Thymus (tissue), 14 donors: ENCODE results near the gene EML6. TPM values are rescaled to one million over a fixed set of nuclear protein-coding genes. Genes with fewer than 3 reads are reported as not detected.
A peak's percentile ranks its signal among the peaks of the same experiment; 100 is the strongest.

Experiments used
- DNase-seq, 9 donors: peaks; one replicate each; pipeline ENCODE4 v3.0.0-alpha.2; 2013; ENCODE audit warnings: low spot score in 9 of 9, low read depth in 6 of 9, missing footprints in 1 of 9
- H3K27ac ChIP-seq, 2 donors: one replicate each; pipeline ENCODE4 v1.5.1; 2013; ENCODE audit warnings: control low read depth in 1 of 2, low read depth in 1 of 2, low read length in 1 of 2, mild to moderate bottlenecking in 1 of 2, moderate library complexity in 1 of 2
- H3K27me3 ChIP-seq, 2 donors: one replicate each; pipeline ENCODE4 v1.5.1; 2013; ENCODE audit warnings: low read length in 1 of 2; ENCODE audit not compliant: control insufficient read depth in 2 of 2, insufficient read depth in 1 of 2
- H3K36me3 ChIP-seq, 2 donors: one replicate each; pipeline ENCODE4 v1.5.1; 2013; ENCODE audit warnings: low read length in 1 of 2, mild to moderate bottlenecking in 1 of 2, moderate library complexity in 1 of 2; ENCODE audit not compliant: control insufficient read depth in 2 of 2, insufficient read depth in 2 of 2
- H3K4me1 ChIP-seq, 2 donors: one replicate each; pipeline ENCODE4 v1.5.1; 2013; ENCODE audit warnings: low read length in 2 of 2; ENCODE audit not compliant: control insufficient read depth in 2 of 2, insufficient read depth in 2 of 2
- H3K4me3 ChIP-seq, 2 donors: one replicate each; pipeline ENCODE4 v1.5.1; 2013; ENCODE audit warnings: low read length in 2 of 2, control low read depth in 1 of 2, mild to moderate bottlenecking in 1 of 2
- H3K9me3 ChIP-seq, 2 donors: one replicate each; pipeline ENCODE4 v1.5.1; 2013; ENCODE audit warnings: low read length in 1 of 2, mild to moderate bottlenecking in 1 of 2; ENCODE audit not compliant: control insufficient read depth in 2 of 2, insufficient read depth in 1 of 2
- WGBS: extraction: QIAGEN DNeasy Blood & Tissue Kit; methylation state at CpG from one replicate; pipeline ENCODE4 v1.1.7; 2013; 5-methylcytosine and 5-hydroxymethylcytosine counted together
- long read RNA-seq, 10 donors: transcript quantifications; one replicate each; lab custom pipeline, GENCODE V29; 2026
- polyA plus RNA-seq: library from polyadenylated mRNA; stranded (reverse); fragments of 200-250 nt; gene quantifications from one replicate; pipeline ENCODE4 v1.2.3, GENCODE V29; 2013
- total RNA-seq: library from RNA; stranded (reverse); fragments of 120-200 nt; gene quantifications from one replicate; pipeline ENCODE4 v1.2.4, GENCODE V29; 2013
- donor health status: healthy.

EML6 gene
- total RNA-seq: 1.2 TPM
- 3.4 TPM for polyA plus RNA-seq
- long read RNA-seq, donor 1: 0 reads
- long read RNA-seq, donor 2: 0 reads
- long read RNA-seq, donor 3: 0 reads
- long read RNA-seq, donor 4: 0 reads
- long read RNA-seq, donor 5: 0 reads
- long read RNA-seq, donor 6: 0 reads
- long read RNA-seq, donor 7, partial matches to known transcripts: 0 of 1 reads
- long read RNA-seq, donor 7, other reads (novel, unspliced or antisense): 0 of 1 reads
- long read RNA-seq, donor 8: 0 reads
- long read RNA-seq, donor 9: 0 reads
- long read RNA-seq, donor 10: 0 reads

GRCh38 chr2:54723131-54723995 lies at the start of gene EML6:
Gene EML6 (plus strand): TSS chr2:54723662. CDS start chr2:54725062, 1,400 bp downstream.
- Histone ChIP-seq H3K4me3 (peak within 1 kb of the TSS; percentile 78 to 80), H3K36me3 (no peaks in the 10 kb centered on the region), H3K27ac (peak within 1 kb of the TSS in 1 of 2 donors; percentile 77), H3K27me3 (peaks cover 15 to 41% of the 10 kb centered on the region in 2 donors), H3K4me1 (peaks cover 10 to 14% of the 10 kb centered on the region in 2 donors), H3K9me3 (no peaks in the 10 kb centered on the region)
- under 1% methylated on average over 90 of the region's 90 CpGs for WGBS
- DNase-seq: peak; percentile 93 to 99 (median 98)

DNA sequence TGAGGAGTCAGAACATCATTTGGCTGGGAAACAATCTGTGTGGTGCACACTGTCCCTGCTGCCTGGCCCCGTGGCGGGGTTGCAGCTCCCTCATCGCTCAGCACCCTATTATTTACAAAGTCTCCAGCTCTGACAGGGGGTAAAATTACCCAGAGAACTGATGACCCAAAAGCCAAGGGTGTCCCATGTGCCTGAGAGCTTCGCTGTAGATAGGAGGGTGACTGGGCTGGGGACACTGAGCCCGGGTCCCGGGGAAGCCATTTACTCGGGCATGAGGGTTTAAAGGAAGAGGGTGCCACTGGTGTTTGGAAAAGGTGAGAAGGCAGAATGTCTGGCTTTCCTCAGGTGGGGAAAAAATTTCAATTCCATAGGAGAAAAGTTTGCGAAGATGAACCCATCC lies 48.2 kb upstream of the EML6 start:
- H3K4me1 ChIP-seq: peaks cover 0 to 27% of the 10 kb centered on the region in 2 donors
- H3K27ac ChIP-seq: no peak overlapping the region
- no peaks in the 10 kb centered on the region for H3K9me3 ChIP-seq
- H3K27me3 ChIP-seq: no peaks in the 10 kb centered on the region
- peaks cover 0 to 10% of the 10 kb centered on the region in 2 donors for H3K36me3 ChIP-seq
- no peak overlapping the region for H3K4me3 ChIP-seq
- no peak for DNase-seq
- 98% methylated on average over 8 of the region's 8 CpGs for WGBS

DNA sequence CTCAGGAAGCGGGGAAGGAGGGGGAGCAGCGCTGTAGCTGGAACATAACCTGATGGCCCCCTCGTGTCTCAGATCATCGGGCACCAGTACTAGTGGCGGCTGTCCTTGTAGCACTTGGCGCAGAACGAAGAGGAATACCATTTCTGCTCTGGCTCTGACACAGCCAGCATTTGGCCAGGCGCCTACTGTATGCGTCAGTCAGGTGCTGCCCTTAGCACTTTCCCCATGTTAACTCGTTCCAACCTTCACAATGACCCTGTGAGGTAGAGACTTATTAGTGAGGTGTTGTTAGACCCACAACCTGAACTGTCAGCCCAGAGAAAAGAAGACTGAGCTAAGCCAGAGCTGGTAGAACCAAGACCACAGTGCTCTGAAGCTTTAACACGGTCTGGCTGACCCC lies 47.7 kb upstream of the EML6 start:
- no peaks in the 10 kb centered on the region for H3K27me3 ChIP-seq
- no peak for DNase-seq
- no peak overlapping the region for H3K27ac ChIP-seq
- no peaks in the 10 kb centered on the region for H3K9me3 ChIP-seq
- 96% methylated on average over 11 of the region's 11 CpGs for WGBS
- peaks cover 0 to 32% of the 10 kb centered on the region in 2 donors for H3K4me1 ChIP-seq
- no peak overlapping the region for H3K4me3 ChIP-seq
- peaks cover 0 to 5% of the 10 kb centered on the region in 2 donors for H3K36me3 ChIP-seq

DNA sequence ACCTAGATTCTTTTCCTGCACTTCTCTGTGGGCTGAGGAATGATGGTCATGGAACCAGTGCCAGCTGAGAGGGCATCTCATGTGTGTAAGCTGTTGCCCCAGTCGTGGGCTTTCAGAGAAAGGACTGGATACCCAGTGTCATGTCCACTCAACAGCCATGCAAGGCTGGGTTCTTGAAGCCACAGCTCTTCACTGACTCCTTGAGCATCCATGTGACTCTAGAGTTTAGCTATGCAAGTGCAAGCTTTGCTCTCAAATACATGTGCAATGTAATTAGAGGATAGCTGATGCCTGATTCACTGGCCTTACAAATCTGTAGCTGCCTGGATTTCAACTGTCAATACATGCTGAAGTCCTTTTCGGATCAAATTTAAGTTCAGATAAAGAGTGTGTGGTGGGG lies 46.8 kb upstream of the EML6 start:
- WGBS: 91% methylated on average over 2 of the region's 2 CpGs
- H3K27me3 ChIP-seq: no peaks in the 10 kb centered on the region
- no peaks in the 10 kb centered on the region for H3K9me3 ChIP-seq
- H3K4me1 ChIP-seq: peaks cover 0 to 33% of the 10 kb centered on the region in 2 donors
- H3K36me3 ChIP-seq: no peaks in the 10 kb centered on the region
- H3K27ac ChIP-seq: no peak overlapping the region
- H3K4me3 ChIP-seq: no peak overlapping the region
- no peak for DNase-seq

GRCh38 chr2:54677476-54678265 lies 45.8 kb upstream of the EML6 start:
- Histone ChIP-seq H3K9me3 (no peaks in the 10 kb centered on the region), H3K27me3 (no peaks in the 10 kb centered on the region), H3K4me3 (no peak overlapping the region), H3K36me3 (no peaks in the 10 kb centered on the region), H3K4me1 (peaks cover 0 to 33% of the 10 kb centered on the region in 2 donors), H3K27ac (no peak overlapping the region)
- no peak for DNase-seq
- 95% methylated on average over 6 of the region's 6 CpGs for WGBS

DNA sequence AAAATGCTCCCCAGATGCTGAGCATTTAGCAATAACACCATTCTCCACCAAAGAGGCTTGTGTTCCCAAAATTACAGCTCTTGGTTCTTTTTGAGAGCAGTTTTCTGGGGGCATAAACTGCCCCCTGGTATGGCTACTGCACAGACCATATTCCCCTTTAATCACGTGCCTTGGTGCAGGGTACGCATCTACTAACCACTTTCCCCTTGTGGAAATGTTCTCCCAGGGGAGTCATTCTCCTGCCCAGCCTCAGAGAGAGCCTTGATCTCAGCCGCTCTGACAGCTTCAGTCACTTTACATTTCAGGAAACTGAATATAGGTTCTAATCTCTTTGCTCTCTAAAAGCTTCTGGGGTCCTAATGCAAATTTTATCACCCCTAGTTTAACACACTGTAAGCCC lies 44.7 kb upstream of the EML6 start:
- 91% methylated on average over 3 of the region's 3 CpGs for WGBS
- Histone ChIP-seq H3K4me1 (peaks cover 0 to 26% of the 10 kb centered on the region in 2 donors), H3K4me3 (no peak overlapping the region), H3K27me3 (no peaks in the 10 kb centered on the region), H3K36me3 (no peaks in the 10 kb centered on the region), H3K9me3 (no peaks in the 10 kb centered on the region), H3K27ac (no peak overlapping the region)
- no peak for DNase-seq

GRCh38 chr2:54680397-54681041 lies 42.9 kb upstream of the EML6 start:
- Histone ChIP-seq H3K9me3 (no peaks in the 10 kb centered on the region), H3K36me3 (no peaks in the 10 kb centered on the region), H3K27me3 (no peaks in the 10 kb centered on the region), H3K27ac (no peak overlapping the region), H3K4me1 (peaks cover 0 to 9% of the 10 kb centered on the region in 2 donors), H3K4me3 (no peak overlapping the region)
- 71% methylated on average over 6 of the region's 6 CpGs for WGBS
- DNase-seq: peak in 1 of 9 donors; percentile 26

- 95% methylated on average over 6 of the region's 6 CpGs for WGBS
- no peak overlapping the region for H3K4me3 ChIP-seq
- no peak overlapping the region for H3K27ac ChIP-seq
- H3K4me1 ChIP-seq: peaks cover 0 to 9% of the 10 kb centered on the region in 2 donors
- no peaks in the 10 kb centered on the region for H3K36me3 ChIP-seq
- no peaks in the 10 kb centered on the region for H3K9me3 ChIP-seq
- no peak for DNase-seq
- H3K27me3 ChIP-seq: no peaks in the 10 kb centered on the region
These were observed 42.0 kb upstream of the EML6 start for GRCh38 chr2:54681416-54681815.
